Cardiac muscle cell (in vitro differentiated cells and primary cell): ENCODE results near the gene TRAF1. TPM values are rescaled to one million over a fixed set of nuclear protein-coding genes. Genes with fewer than 3 reads are reported as not detected.

ENCODE experiments used
- DNase-seq, 2 donors: peaks; one replicate each; pipeline versions ENCODE4 v3.0.0 to v3.0.0-alpha.2; 2010 to 2017; ENCODE audit warnings: low read depth in 1 of 2, low spot score in 1 of 2
- H3K27ac ChIP-seq: fragments of 200-600 bp; sonication (generic); 2 replicates; pipeline ENCODE4 v1.5.1; 2016
- H3K27me3 ChIP-seq: fragments of 200-600 bp; sonication (generic); 2 replicates; pipeline ENCODE4 v1.6.0; 2016; ENCODE audit warnings: control low read depth
- H3K36me3 ChIP-seq: fragments of 200-600 bp; sonication (generic); 2 replicates; pipeline ENCODE4 v1.5.1; 2016; ENCODE audit warnings: control low read depth
- H3K4me1 ChIP-seq: fragments of 200-600 bp; sonication (generic); 2 replicates; pipeline ENCODE4 v1.8.1; 2017; ENCODE audit warnings: low read depth, mild to moderate bottlenecking, mixed run types
- H3K4me3 ChIP-seq: fragments of 200-600 bp; sonication (generic); 2 replicates; pipeline ENCODE4 v1.5.1; 2016; ENCODE audit warnings: mild to moderate bottlenecking
- H3K9me3 ChIP-seq: fragments of 200-600 bp; sonication (generic); 2 replicates; pipeline ENCODE4 v1.5.1; 2017; ENCODE audit warnings: low read depth, mild to moderate bottlenecking, control low read depth
- CTCF ChIP-seq: IDR thresholded peaks from 2 replicates; pipeline ENCODE4 v1.5.1; 2012; ENCODE audit warnings: low read depth, mild to moderate bottlenecking, low read length
- polyA plus RNA-seq: library from polyadenylated mRNA; unstranded; fragments of >200 nt; fragmentation: Nextera tagmentation; extraction: Ambion mirVana; gene quantifications from 2 replicates; pipeline ENCODE4 v1.2.1, GENCODE V29; 2016
- total RNA-seq: library from RNA; depleted of rRNA; stranded (reverse); fragments of >200 nt; gene quantifications from 2 replicates; pipeline ENCODE4 v1.2.3, GENCODE V29; 2016

The TRAF1 gene
- total and polyA plus RNA-seq, 2 experiments from 2014 or later: 3.5 to 7.5 TPM

DNA sequence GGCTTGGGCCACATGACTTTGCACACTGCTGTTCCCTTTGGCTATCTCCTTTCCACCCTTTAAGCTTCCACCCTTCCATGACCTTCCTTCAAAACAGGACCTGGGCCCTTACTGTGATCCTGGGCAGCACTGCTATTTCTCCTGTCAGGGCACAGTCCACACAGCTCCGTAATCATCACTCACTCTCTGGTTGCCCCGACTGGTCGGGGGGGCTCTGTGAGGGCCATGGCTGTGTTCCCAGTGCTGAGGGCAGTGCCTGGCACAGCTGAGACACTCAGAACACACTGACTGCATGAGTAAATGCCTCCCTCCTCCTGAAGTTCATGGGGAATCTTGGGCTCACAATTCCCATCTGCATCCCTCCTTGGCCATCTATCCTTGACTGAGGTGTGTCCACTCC, 12.2 kb downstream of the TRAF1 start:
- DNase-seq: no peak
- TF ChIP-seq CTCF: no peak
- Histone ChIP-seq H3K9me3 (no peaks in the 10 kb centered on the region), H3K4me3 (no peak overlapping the region), H3K4me1 (peaks cover 16% of the 10 kb centered on the region), H3K27ac (no peak overlapping the region), H3K27me3 (no peaks in the 10 kb centered on the region), H3K36me3 (no peaks in the 10 kb centered on the region)

DNA sequence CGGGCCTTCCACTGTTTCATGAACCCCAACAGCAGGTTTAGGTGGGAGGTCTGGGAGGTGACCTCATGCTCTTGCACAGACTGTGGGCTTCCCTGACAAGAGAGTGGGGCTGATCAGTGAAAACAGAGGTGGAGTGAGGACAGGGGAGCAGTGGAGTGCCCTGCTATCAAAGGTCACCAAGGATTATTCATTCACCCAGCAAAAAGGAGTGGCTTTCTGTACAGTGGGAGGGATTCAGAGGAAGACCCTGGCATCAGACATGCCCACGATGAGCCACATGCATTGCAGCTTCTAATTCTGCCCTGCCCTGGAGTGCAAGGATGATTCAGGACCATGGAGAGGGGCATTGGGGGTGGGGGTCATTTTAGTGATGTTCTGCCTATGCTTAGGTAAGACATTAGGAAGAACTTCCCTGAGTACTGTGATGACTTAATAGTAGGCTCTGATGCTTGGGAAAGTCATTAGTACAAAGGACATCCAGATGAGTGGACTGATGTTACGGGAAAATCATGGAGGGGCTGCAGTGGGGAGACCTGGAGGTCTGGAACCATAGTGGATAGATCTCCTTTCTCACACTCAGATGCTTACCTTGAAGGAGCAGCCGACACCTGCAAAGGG, 12.8 kb downstream of the TRAF1 start:
- H3K27ac ChIP-seq: no peak overlapping the region
- no peaks in the 10 kb centered on the region for H3K36me3 ChIP-seq
- H3K27me3 ChIP-seq: no peaks in the 10 kb centered on the region
- no peaks in the 10 kb centered on the region for H3K9me3 ChIP-seq
- peaks cover 9% of the 10 kb centered on the region for H3K4me1 ChIP-seq
- DNase-seq: peak in 1 of 2 donors; percentile 55
- no peak overlapping the region for H3K4me3 ChIP-seq
- no peak for TF ChIP-seq CTCF

DNA sequence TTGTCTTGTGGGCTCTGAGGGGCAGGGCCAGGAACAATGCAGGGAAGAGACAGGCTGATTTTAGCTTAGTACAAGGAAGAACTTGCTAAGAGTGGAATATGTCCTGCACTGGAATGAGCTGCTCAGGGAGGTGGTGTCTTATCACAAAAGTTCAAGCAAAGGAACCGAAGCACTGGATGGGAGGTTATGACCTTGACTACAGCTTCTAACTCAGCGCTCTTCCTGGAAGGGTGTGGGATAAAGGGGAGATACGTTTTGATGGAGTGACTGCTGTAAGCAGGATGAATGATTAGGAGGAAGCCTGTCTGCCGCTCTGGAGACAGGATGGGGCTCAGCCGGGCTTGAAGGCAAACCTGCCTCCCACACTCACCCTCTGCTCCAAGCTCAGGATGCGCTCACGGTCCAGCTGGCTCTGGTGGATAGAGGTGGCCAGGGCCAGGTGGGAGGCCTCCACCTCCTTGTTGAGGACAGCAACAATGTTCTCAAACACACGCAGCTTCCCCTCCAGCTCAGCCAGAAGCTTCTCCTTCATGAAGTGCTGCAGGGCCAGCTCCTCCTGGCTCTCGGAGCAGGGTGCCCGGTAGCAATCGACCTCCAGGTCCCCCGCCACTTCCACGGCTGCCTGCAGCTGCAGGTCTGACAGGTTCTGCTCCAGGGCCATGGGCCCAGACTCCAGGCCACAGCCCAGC, 13.5 kb downstream of the TRAF1 start:
- Histone ChIP-seq H3K4me1 (peaks cover 6% of the 10 kb centered on the region), H3K27ac (no peak overlapping the region), H3K4me3 (no peak overlapping the region), H3K36me3 (no peaks in the 10 kb centered on the region), H3K9me3 (no peaks in the 10 kb centered on the region), H3K27me3 (no peaks in the 10 kb centered on the region)
- no peak for DNase-seq
- TF ChIP-seq CTCF: no peak

GRCh38 chr9:120911295-120911837, 15.2 kb downstream of the TRAF1 start:
- no peak for DNase-seq
- Histone ChIP-seq H3K27ac (no peak overlapping the region), H3K27me3 (no peaks in the 10 kb centered on the region), H3K36me3 (no peaks in the 10 kb centered on the region), H3K4me1 (peaks cover 6% of the 10 kb centered on the region), H3K9me3 (no peaks in the 10 kb centered on the region), H3K4me3 (no peak overlapping the region)
- TF ChIP-seq CTCF: no peak

DNA sequence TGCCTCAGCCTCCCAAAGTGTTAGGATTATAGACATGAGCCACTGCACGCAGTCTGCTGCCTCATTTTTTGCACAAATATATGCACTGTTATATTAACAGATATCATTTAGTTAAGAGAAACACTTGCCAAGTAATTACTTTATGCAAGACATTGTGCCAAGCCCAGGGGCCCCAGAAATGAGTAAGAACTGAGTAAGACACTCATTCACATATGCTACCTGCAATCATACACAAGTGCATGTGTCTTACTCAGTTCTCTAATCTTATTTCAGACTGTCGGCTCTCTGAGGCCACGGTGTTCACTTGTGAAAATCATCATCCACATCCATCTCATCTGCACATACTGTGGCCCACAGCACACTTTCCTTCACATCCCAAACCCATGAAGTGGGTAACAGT, 16.0 kb downstream of the TRAF1 start:
- H3K4me1 ChIP-seq: peaks cover 6% of the 10 kb centered on the region
- no peak overlapping the region for H3K4me3 ChIP-seq
- DNase-seq: no peak
- no peak overlapping the region for H3K27ac ChIP-seq
- no peak for TF ChIP-seq CTCF
- H3K36me3 ChIP-seq: no peaks in the 10 kb centered on the region
- no peaks in the 10 kb centered on the region for H3K27me3 ChIP-seq
- H3K9me3 ChIP-seq: no peaks in the 10 kb centered on the region
